HEK293 (cell line): Measurements from ENCODE around the gene ROR2.

ENCODE experiments used
- KLF16 ChIP-seq: fragments of 450-650 bp; formaldehyde crosslinking; IDR thresholded peaks from 2 replicates; pipeline ENCODE4 v1.5.1; 2017; ENCODE audit warnings: missing biosample characterization, missing genetic modification characterization
- ZEB2 ChIP-seq: fragments of 450-650 bp; formaldehyde crosslinking; IDR thresholded peaks from 2 replicates; pipeline ENCODE4 v1.5.1; 2016; ENCODE audit warnings: missing biosample characterization, missing genetic modification characterization
- ZNF138 ChIP-seq: fragments of 450-650 bp; formaldehyde crosslinking; IDR thresholded peaks from 2 replicates; pipeline ENCODE4 v1.5.1; 2016; ENCODE audit warnings: missing biosample characterization, missing genetic modification characterization, borderline replicate concordance
- ZNF274 ChIP-seq, 2 experiments: fragments of 200-500 bp in 1 of 2; fragments of 450-650 bp in 1 of 2; sonication (Bioruptor generic) in 1 of 2; formaldehyde crosslinking in 1 of 2; IDR thresholded peaks; 2 replicates each; pipeline versions ENCODE4 v1.5.1 to v1.6.1; 2014 to 2016; ENCODE audit warnings: borderline replicate concordance in 1 of 2, inconsistent platforms in 1 of 2, low read length in 1 of 2, missing biosample characterization in 1 of 2, missing genetic modification characterization in 1 of 2
- ZNF561 ChIP-seq: fragments of 450-650 bp; IDR thresholded peaks from 2 replicates; pipeline ENCODE4 v1.5.1; 2018; ENCODE audit warnings: missing biosample characterization, missing genetic modification characterization, borderline replicate concordance
- ZNF777 ChIP-seq: fragments of 450-650 bp; formaldehyde crosslinking; IDR thresholded peaks from 2 replicates; pipeline ENCODE4 v1.5.1; 2017; ENCODE audit warnings: missing biosample characterization, missing genetic modification characterization, borderline replicate concordance
- TF ChIP-seq, protein P1 (sequence below): fragments of 450-650 bp; formaldehyde crosslinking; IDR thresholded peaks from 2 replicates; pipeline ENCODE4 v1.5.1; 2016; ENCODE audit warnings: missing biosample characterization, missing genetic modification characterization

DNA sequence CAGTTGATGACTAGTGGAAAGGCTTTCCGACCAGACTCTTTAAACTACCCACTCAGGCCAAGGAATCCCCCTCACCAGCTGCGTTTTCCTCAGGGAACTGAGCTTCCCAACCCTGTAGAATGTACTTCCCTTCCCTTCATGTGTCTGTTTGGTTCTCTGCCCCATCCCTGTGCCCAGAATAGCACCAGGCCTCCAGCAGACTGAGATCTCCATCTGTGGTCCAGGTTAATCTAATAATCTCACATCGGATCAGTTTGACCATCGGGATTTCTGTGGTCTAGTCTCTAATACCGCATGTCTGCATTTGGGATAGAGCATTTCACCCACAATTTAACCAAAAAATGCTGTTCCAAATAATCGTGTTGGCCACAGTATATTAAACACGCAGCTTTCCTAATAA lies 237.2 kb downstream of the ROR2 start:
- TF ChIP-seq ZNF274 (IDR thresholded peaks at IDR 0.05; ENCODE audit: low read length) = no peak
- no peak for TF ChIP-seq ZNF274 (tag by site-specific recombination; IDR thresholded peaks at IDR 0.05; ENCODE audit: borderline replicate concordance)
- no peak for TF ChIP-seq ZNF777 (tag by site-specific recombination)
- TF ChIP-seq, protein P1, sequence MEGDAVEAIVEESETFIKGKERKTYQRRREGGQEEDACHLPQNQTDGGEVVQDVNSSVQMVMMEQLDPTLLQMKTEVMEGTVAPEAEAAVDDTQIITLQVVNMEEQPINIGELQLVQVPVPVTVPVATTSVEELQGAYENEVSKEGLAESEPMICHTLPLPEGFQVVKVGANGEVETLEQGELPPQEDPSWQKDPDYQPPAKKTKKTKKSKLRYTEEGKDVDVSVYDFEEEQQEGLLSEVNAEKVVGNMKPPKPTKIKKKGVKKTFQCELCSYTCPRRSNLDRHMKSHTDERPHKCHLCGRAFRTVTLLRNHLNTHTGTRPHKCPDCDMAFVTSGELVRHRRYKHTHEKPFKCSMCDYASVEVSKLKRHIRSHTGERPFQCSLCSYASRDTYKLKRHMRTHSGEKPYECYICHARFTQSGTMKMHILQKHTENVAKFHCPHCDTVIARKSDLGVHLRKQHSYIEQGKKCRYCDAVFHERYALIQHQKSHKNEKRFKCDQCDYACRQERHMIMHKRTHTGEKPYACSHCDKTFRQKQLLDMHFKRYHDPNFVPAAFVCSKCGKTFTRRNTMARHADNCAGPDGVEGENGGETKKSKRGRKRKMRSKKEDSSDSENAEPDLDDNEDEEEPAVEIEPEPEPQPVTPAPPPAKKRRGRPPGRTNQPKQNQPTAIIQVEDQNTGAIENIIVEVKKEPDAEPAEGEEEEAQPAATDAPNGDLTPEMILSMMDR = no peak
- TF ChIP-seq ZNF138 (tag by site-specific recombination) = no peak
- TF ChIP-seq ZNF561 = no peak
- no peak for TF ChIP-seq ZEB2 (tag by site-specific recombination)
- TF ChIP-seq KLF16 (tag by site-specific recombination) = no peak
